HG02763 (cell line): ENCODE results near the gene MBOAT7.
"Not testable (repeated sequence)": the region's sequence is repeated elsewhere in the genome, so short reads cannot be mapped to it uniquely, and the experiment has no call there.

Experiments
- ATAC-seq: cut with Tn5 transposase; IDR thresholded peaks from one replicate; pipeline ENCODE4 v1.9.1; 2021; ENCODE audit warnings: mild to moderate bottlenecking, moderate library complexity; ENCODE audit not compliant: unreplicated experiment

Gene MBOAT7

GRCh38 chr19:54209058-54209810 lies 19.9 kb upstream of the MBOAT7 start:
- ATAC-seq: no peak

GRCh38 chr19:54208784-54209057 lies 19.3 kb upstream of the MBOAT7 start:
- ATAC-seq: no peak

- peak; percentile 44 for ATAC-seq
Observed at GRCh38 chr19:54207983-54208783, 18.8 kb upstream of the MBOAT7 start.

- ATAC-seq: no peak
Observed at GRCh38 chr19:54207676-54207982, 18.2 kb upstream of the MBOAT7 start.

GRCh38 chr19:54207193-54207592 lies 17.8 kb upstream of the MBOAT7 start:
- not testable (repeated sequence) for ATAC-seq

- ATAC-seq: no peak
Observed at GRCh38 chr19:54206831-54207177, 17.4 kb upstream of the MBOAT7 start.

GRCh38 chr19:54206030-54206830 lies 16.9 kb upstream of the MBOAT7 start:
- no peak for ATAC-seq

- ATAC-seq: no peak
Observed at GRCh38 chr19:54204767-54205468, 15.5 kb upstream of the MBOAT7 start.

GRCh38 chr19:54203151-54203611 lies 13.8 kb upstream of the MBOAT7 start:
- ATAC-seq: no peak

GRCh38 chr19:54201980-54202379 lies 12.6 kb upstream of the MBOAT7 start:
- no peak for ATAC-seq

GRCh38 chr19:54201172-54201701 lies 11.9 kb upstream of the MBOAT7 start:
- ATAC-seq: no peak

GRCh38 chr19:54199401-54199800 lies 10.0 kb upstream of the MBOAT7 start:
- no peak for ATAC-seq

GRCh38 chr19:54197121-54197520 lies 7.7 kb upstream of the MBOAT7 start:
- ATAC-seq: no peak

- no peak for ATAC-seq
Observed at GRCh38 chr19:54196536-54196935, 7.2 kb upstream of the MBOAT7 start.

GRCh38 chr19:54194463-54194862 lies 5.1 kb upstream of the MBOAT7 start:
- not testable (repeated sequence) for ATAC-seq

- ATAC-seq: no peak
Observed at GRCh38 chr19:54193011-54193410, 3.6 kb upstream of the MBOAT7 start.

- ATAC-seq: no peak
Observed at GRCh38 chr19:54191811-54192453, 2.6 kb upstream of the MBOAT7 start.

GRCh38 chr19:54191011-54191810 lies 1.8 kb upstream of the MBOAT7 start, which contains the start of gene TSEN34:
TSEN34 (plus strand) TSS chr19:54191308; CDS start chr19:54191365, 57 bp downstream.
- ATAC-seq: peak; percentile 26

- ATAC-seq: peak; percentile 43
Observed at GRCh38 chr19:54190503-54191010, 1.2 kb upstream of the MBOAT7 start.
